Measurements from ENCODE around the gene SLX4IP.

SLX4IP gene

GRCh38 chr20:10635476-10636208 lies 200.5 kb downstream of the SLX4IP start:
- no peak overlapping the region for H3K27ac ChIP-seq (ENCODE audit: low read depth, low read length)

DNA sequence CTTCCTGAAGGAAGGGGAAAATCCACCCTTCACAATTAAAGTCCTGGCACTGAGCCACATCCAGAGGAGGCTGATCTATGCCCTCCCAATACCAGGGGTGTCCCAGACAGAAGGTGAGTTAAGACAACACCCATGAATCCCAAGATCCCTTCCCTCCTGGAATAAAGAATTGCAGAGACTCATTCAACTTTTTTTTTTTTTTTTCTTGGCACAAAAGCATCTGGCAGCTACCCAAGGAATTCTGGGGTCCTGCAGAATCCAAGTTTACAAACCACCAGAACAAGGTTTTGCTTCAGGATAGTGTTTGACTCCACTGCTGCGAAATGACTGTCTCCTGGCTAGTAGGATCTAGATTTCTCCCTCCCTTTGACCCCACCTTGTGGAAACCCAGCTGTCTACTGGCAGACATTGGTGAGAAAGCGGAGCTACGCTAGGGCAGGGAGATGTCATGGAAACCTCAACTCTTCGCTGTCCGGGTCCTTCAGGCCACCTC lies 201.3 kb downstream of the SLX4IP start:
- H3K27ac ChIP-seq (ENCODE audit: low read depth, low read length), result peak overlapping the region; percentile 91
- H3K4me3 ChIP-seq (ENCODE audit: low read depth, low read length), result no peak overlapping the region
- peaks cover 26% of the 10 kb centered on the region for H3K36me3 ChIP-seq (ENCODE audit: control insufficient read depth, insufficient read depth, low read length)
- H3K27me3 ChIP-seq (ENCODE audit: control insufficient read depth, insufficient read depth, low read length), result no peaks in the 10 kb centered on the region
- H3K9ac ChIP-seq (ENCODE audit: low read depth, low read length), result no peak overlapping the region
- H3K4me1 ChIP-seq (ENCODE audit: control insufficient read depth, insufficient read depth, low read length), result peaks cover 72% of the 10 kb centered on the region
- H3K9me3 ChIP-seq (ENCODE audit: control insufficient read depth, insufficient read depth, low read length), result no peaks in the 10 kb centered on the region

More at GRCh38 chr20:10635476-10636208, 200.5 kb downstream of the SLX4IP start:
- Histone ChIP-seq H3K36me3 (ENCODE audit: control insufficient read depth, insufficient read depth, low read length) (peaks cover 19% of the 10 kb centered on the region), H3K27me3 (ENCODE audit: control insufficient read depth, insufficient read depth, low read length) (no peaks in the 10 kb centered on the region), H3K4me1 (ENCODE audit: control insufficient read depth, insufficient read depth, low read length) (peaks cover 80% of the 10 kb centered on the region), H3K4me3 (ENCODE audit: low read depth, low read length) (no peak overlapping the region), H3K9ac (ENCODE audit: low read depth, low read length) (no peak overlapping the region), H3K9me3 (ENCODE audit: control insufficient read depth, insufficient read depth, low read length) (no peaks in the 10 kb centered on the region)

DNA sequence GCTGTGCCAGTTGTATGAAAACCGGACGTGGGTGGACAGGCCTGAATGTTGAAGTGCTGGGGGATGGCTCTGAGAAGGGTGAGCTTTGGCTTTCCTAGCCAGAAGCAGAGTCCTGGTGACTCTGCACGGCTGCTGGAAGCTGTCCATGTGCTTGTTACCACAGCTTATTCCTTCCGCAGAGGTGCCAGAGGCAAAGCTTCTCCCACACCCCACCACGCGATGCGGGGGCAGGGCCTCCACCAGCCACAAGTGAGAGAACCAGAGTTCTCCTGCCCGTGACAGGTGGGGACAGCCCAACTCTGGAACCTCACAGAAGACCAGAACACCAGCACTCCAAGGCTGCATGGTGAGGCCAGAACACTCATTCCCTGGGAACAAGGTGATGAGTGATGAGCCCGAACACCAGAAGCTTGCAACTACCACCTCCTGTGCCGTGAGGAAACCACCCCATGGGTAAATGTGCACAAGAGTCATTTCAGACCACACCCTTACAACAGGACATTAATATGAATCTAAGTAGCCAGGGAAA lies 202.0 kb downstream of the SLX4IP start:
- Histone ChIP-seq H3K27me3 (ENCODE audit: control insufficient read depth, insufficient read depth, low read length) (no peaks in the 10 kb centered on the region), H3K9me3 (ENCODE audit: control insufficient read depth, insufficient read depth, low read length) (no peaks in the 10 kb centered on the region), H3K4me1 (ENCODE audit: control insufficient read depth, insufficient read depth, low read length) (peaks cover 65% of the 10 kb centered on the region), H3K9ac (ENCODE audit: low read depth, low read length) (0 out of 2 replicates have a peak overlapping the region, but pooled peaks have one; percentile 3), H3K36me3 (ENCODE audit: control insufficient read depth, insufficient read depth, low read length) (peaks cover 34% of the 10 kb centered on the region), H3K4me3 (ENCODE audit: low read depth, low read length) (no peak overlapping the region), H3K27ac (ENCODE audit: low read depth, low read length) (peak overlapping the region; percentile 91)

GRCh38 chr20:10637563-10637962 lies 202.5 kb downstream of the SLX4IP start:
- H3K36me3 ChIP-seq (ENCODE audit: control insufficient read depth, insufficient read depth, low read length), result peaks cover 38% of the 10 kb centered on the region
- peak overlapping the region; percentile 91 for H3K27ac ChIP-seq (ENCODE audit: low read depth, low read length)

GRCh38 chr20:10639077-10639736 lies 204.1 kb downstream of the SLX4IP start:
- Histone ChIP-seq H3K27ac (ENCODE audit: low read depth, low read length) (no peak overlapping the region), H3K4me1 (ENCODE audit: control insufficient read depth, insufficient read depth, low read length) (peaks cover 44% of the 10 kb centered on the region), H3K4me3 (ENCODE audit: low read depth, low read length) (no peak overlapping the region), H3K27me3 (ENCODE audit: control insufficient read depth, insufficient read depth, low read length) (no peaks in the 10 kb centered on the region), H3K9ac (ENCODE audit: low read depth, low read length) (no peak overlapping the region), H3K36me3 (ENCODE audit: control insufficient read depth, insufficient read depth, low read length) (peaks cover 55% of the 10 kb centered on the region), H3K9me3 (ENCODE audit: control insufficient read depth, insufficient read depth, low read length) (no peaks in the 10 kb centered on the region)

More at GRCh38 chr20:10637563-10637962, 202.5 kb downstream of the SLX4IP start:
- Histone ChIP-seq H3K9me3 (ENCODE audit: control insufficient read depth, insufficient read depth, low read length) (no peaks in the 10 kb centered on the region), H3K9ac (ENCODE audit: low read depth, low read length) (0 out of 2 replicates have a peak overlapping the region, but pooled peaks have one; percentile 3), H3K27me3 (ENCODE audit: control insufficient read depth, insufficient read depth, low read length) (no peaks in the 10 kb centered on the region), H3K4me1 (ENCODE audit: control insufficient read depth, insufficient read depth, low read length) (peaks cover 61% of the 10 kb centered on the region), H3K4me3 (ENCODE audit: low read depth, low read length) (no peak overlapping the region)

GRCh38 chr20:10639737-10640556 lies 204.8 kb downstream of the SLX4IP start:
- Histone ChIP-seq H3K4me1 (ENCODE audit: control insufficient read depth, insufficient read depth, low read length) (peaks cover 42% of the 10 kb centered on the region), H3K4me3 (ENCODE audit: low read depth, low read length) (no peak overlapping the region), H3K9me3 (ENCODE audit: control insufficient read depth, insufficient read depth, low read length) (no peaks in the 10 kb centered on the region), H3K27me3 (ENCODE audit: control insufficient read depth, insufficient read depth, low read length) (no peaks in the 10 kb centered on the region), H3K27ac (ENCODE audit: low read depth, low read length) (peak overlapping the region; percentile 24), H3K9ac (ENCODE audit: low read depth, low read length) (no peak overlapping the region), H3K36me3 (ENCODE audit: control insufficient read depth, insufficient read depth, low read length) (peaks cover 62% of the 10 kb centered on the region)

- Histone ChIP-seq H3K27ac (ENCODE audit: low read depth, low read length) (peak overlapping the region; percentile 24), H3K4me1 (ENCODE audit: control insufficient read depth, insufficient read depth, low read length) (peaks cover 33% of the 10 kb centered on the region), H3K9ac (ENCODE audit: low read depth, low read length) (no peak overlapping the region), H3K27me3 (ENCODE audit: control insufficient read depth, insufficient read depth, low read length) (no peaks in the 10 kb centered on the region), H3K9me3 (ENCODE audit: control insufficient read depth, insufficient read depth, low read length) (no peaks in the 10 kb centered on the region), H3K36me3 (ENCODE audit: control insufficient read depth, insufficient read depth, low read length) (peaks cover 72% of the 10 kb centered on the region), H3K4me3 (ENCODE audit: low read depth, low read length) (no peak overlapping the region)
These were observed 205.8 kb downstream of the SLX4IP start for GRCh38 chr20:10640897-10641296.

DNA sequence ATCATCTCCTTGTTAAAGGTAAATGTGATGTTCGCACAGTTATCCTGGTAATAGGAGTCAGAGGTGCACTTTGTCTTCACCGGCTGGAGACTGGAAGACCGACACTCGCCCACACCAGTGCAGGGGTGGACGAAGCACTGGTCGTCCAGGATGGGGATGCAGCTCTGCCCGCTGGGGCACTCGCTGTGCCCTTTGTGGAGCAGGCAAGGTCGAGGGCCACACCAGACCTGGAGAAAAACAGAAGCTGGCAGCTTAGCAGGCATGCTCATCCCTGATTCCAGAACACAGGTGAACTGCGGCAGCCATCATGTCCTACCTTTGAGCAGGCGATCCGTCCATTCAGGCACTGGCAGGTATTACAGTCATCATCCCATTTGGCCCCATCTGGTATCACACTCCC lies 206.4 kb downstream of the SLX4IP start:
- Histone ChIP-seq H3K9me3 (ENCODE audit: control insufficient read depth, insufficient read depth, low read length) (no peaks in the 10 kb centered on the region), H3K4me3 (ENCODE audit: low read depth, low read length) (no peak overlapping the region), H3K27me3 (ENCODE audit: control insufficient read depth, insufficient read depth, low read length) (no peaks in the 10 kb centered on the region), H3K4me1 (ENCODE audit: control insufficient read depth, insufficient read depth, low read length) (peaks cover 28% of the 10 kb centered on the region), H3K9ac (ENCODE audit: low read depth, low read length) (no peak overlapping the region), H3K27ac (ENCODE audit: low read depth, low read length) (no peak overlapping the region), H3K36me3 (ENCODE audit: control insufficient read depth, insufficient read depth, low read length) (peaks cover 76% of the 10 kb centered on the region)

- Histone ChIP-seq H3K9me3 (ENCODE audit: control insufficient read depth, insufficient read depth, low read length) (no peaks in the 10 kb centered on the region), H3K4me1 (ENCODE audit: control insufficient read depth, insufficient read depth, low read length) (peaks cover 24% of the 10 kb centered on the region), H3K4me3 (ENCODE audit: low read depth, low read length) (no peak overlapping the region), H3K36me3 (ENCODE audit: control insufficient read depth, insufficient read depth, low read length) (peaks cover 80% of the 10 kb centered on the region), H3K9ac (ENCODE audit: low read depth, low read length) (no peak overlapping the region), H3K27ac (ENCODE audit: low read depth, low read length) (no peak overlapping the region), H3K27me3 (ENCODE audit: control insufficient read depth, insufficient read depth, low read length) (no peaks in the 10 kb centered on the region)
These were observed 206.8 kb downstream of the SLX4IP start for GRCh38 chr20:10641893-10642292.

DNA sequence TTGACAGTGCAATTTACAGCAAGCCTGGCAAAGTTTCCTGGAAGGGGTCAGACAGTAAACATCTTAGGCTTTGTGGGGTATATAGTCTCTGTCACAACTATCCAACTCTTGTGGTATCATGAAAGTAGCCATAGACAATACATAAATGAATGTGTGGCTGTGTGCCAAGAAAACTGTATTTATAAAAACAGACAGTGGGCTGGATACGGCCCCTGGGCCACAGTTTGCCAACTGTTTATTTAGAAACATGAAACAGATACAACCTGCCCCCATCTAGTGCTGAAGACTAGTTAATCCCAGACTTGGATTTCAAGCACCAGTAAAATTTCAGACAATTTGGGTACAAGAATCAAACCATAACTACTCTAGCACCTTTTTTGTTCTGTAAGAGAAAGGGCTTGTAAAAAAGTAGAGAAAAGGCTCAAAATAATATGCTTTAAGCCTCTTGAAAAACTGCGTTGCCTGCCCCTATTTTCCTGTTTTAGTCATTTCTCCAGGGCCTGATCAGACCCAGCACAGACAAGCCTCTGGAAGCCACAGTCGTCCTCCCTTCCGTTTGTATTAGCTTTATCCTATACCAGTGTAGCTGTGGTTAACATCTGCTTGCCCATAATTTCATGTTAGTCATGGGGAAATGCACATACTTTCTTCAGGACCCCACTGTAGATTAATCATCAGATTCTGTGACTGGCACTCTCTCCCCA lies 207.9 kb downstream of the SLX4IP start:
- Histone ChIP-seq H3K4me3 (ENCODE audit: low read depth, low read length) (no peak overlapping the region), H3K27me3 (ENCODE audit: control insufficient read depth, insufficient read depth, low read length) (no peaks in the 10 kb centered on the region), H3K27ac (ENCODE audit: low read depth, low read length) (no peak overlapping the region), H3K36me3 (ENCODE audit: control insufficient read depth, insufficient read depth, low read length) (peaks cover 91% of the 10 kb centered on the region), H3K9ac (ENCODE audit: low read depth, low read length) (no peak overlapping the region), H3K9me3 (ENCODE audit: control insufficient read depth, insufficient read depth, low read length) (no peaks in the 10 kb centered on the region), H3K4me1 (ENCODE audit: control insufficient read depth, insufficient read depth, low read length) (peaks cover 20% of the 10 kb centered on the region)
